IMR-90 (cell line): ENCODE measurements around the gene NCAM1. TPM values are rescaled to one million over a fixed set of nuclear protein-coding genes. Genes with fewer than 3 reads are reported as not detected.

Experiments used
- ATAC-seq: fragments of 200-7000 bp; cut with Tn5 transposase; 2 replicates; pipeline ENCODE4 v1.9.1; 2020; ENCODE audit warnings: low read depth, mild to moderate bottlenecking, moderate library complexity
- BruUV-seq: library from RNA; stranded (reverse); fragments of 400-500 nt; replicated peaks from 2 replicates; lab custom pipeline; 2021; lab: Mats Ljungman, UMichigan
- CTCF ChIA-PET: fragments of 300-600 bp; formaldehyde crosslinking; extraction: SDS; loops from one replicate; lab custom pipeline; 2021; ENCODE audit warnings: antibody characterized with exemption; lab: Yijun Ruan, JAX
- POLR2A ChIA-PET: fragments of 300-600 bp; sonication (Branson Sonifier 250); formaldehyde crosslinking; loops from one replicate; lab custom pipeline; 2022; ENCODE audit warnings: antibody characterized with exemption; ENCODE audit not compliant: unreplicated experiment; lab: Charles Lee
- DNase-seq: peaks from one replicate; pipeline ENCODE4 v3.0.0; 2013
- H2AFZ ChIP-seq: replicated peaks from 2 replicates; pipeline ENCODE3; 2013; ENCODE audit warnings: low read length, mild to moderate bottlenecking; ENCODE audit not compliant: poor library complexity
- H2AK5ac ChIP-seq: 2 replicates; pipeline ENCODE4 v1.6.1; 2013; ENCODE audit warnings: low read depth, low read length, inconsistent platforms
- H2AK9ac ChIP-seq: replicated peaks from 2 replicates; pipeline ENCODE3; 2013; ENCODE audit warnings: mild to moderate bottlenecking, low read depth, low read length, moderate library complexity; ENCODE audit not compliant: poor library complexity
- H2BK120ac ChIP-seq: 2 replicates; pipeline ENCODE4 v1.6.1; 2013; ENCODE audit warnings: low read depth, low read length, inconsistent platforms
- H2BK15ac ChIP-seq: 3 replicates; pipeline ENCODE4 v1.6.1; 2013; ENCODE audit warnings: low read depth, low read length, inconsistent platforms
- H2BK20ac ChIP-seq: 2 replicates; pipeline ENCODE4 v1.6.1; 2013; ENCODE audit warnings: low read depth, mild to moderate bottlenecking, inconsistent platforms, low read length, moderate library complexity
- H2BK5ac ChIP-seq: 2 replicates; pipeline ENCODE4 v1.6.1; 2013; ENCODE audit warnings: mild to moderate bottlenecking, low read depth, low read length, inconsistent platforms; ENCODE audit not compliant: poor library complexity, severe bottlenecking
- H3K14ac ChIP-seq: replicated peaks from 2 replicates; pipeline ENCODE4 v1.6.1; 2013; ENCODE audit warnings: low read depth, low read length, inconsistent platforms
- H3K18ac ChIP-seq: 2 replicates; pipeline ENCODE4 v1.6.1; 2013; ENCODE audit warnings: low read depth, low read length, control low read depth
- H3K23ac ChIP-seq: 2 replicates; pipeline ENCODE4 v1.6.1; 2013; ENCODE audit warnings: low read depth, low read length, inconsistent platforms
- H3K27ac ChIP-seq: 2 replicates; pipeline ENCODE4 v1.5.1; 2013; ENCODE audit warnings: mild to moderate bottlenecking, control low read depth, low read length; ENCODE audit not compliant: insufficient read depth
- H3K27me3 ChIP-seq: 2 replicates; pipeline ENCODE4 v1.6.1; 2013; ENCODE audit warnings: low read length; ENCODE audit not compliant: control insufficient read depth, insufficient read depth
- H3K36me3 ChIP-seq: 2 replicates; pipeline ENCODE4 v1.6.1; 2013; ENCODE audit warnings: low read length, mixed read lengths; ENCODE audit not compliant: control insufficient read depth, insufficient read depth
- H3K4ac ChIP-seq: 2 replicates; pipeline ENCODE4 v1.6.1; 2013; ENCODE audit warnings: low read depth, low read length, inconsistent platforms
- H3K4me1 ChIP-seq: 2 replicates; pipeline ENCODE4 v1.6.1; 2013; ENCODE audit warnings: low read length, mixed read lengths; ENCODE audit not compliant: control insufficient read depth, insufficient read depth
- H3K4me2 ChIP-seq: 2 replicates; pipeline ENCODE4 v1.6.1; 2013; ENCODE audit warnings: low read depth, mild to moderate bottlenecking, control low read depth, low read length, moderate library complexity
- H3K4me3 ChIP-seq: 2 replicates; pipeline ENCODE4 v1.5.1; 2013; ENCODE audit warnings: low read depth, mild to moderate bottlenecking, control low read depth, low read length, moderate library complexity; ENCODE audit not compliant: insufficient read depth
- H3K56ac ChIP-seq: 2 replicates; pipeline ENCODE4 v1.6.1; 2013; ENCODE audit warnings: low read length, inconsistent platforms; ENCODE audit not compliant: insufficient read depth; ENCODE audit errors: extremely low read depth
- H3K79me1 ChIP-seq, 2 experiments: 2 replicates each; pipeline ENCODE4 v1.6.1; 2013; ENCODE audit warnings: low read length in 2 of 2, inconsistent platforms in 1 of 2, low read depth in 1 of 2
- H3K9ac ChIP-seq: 2 replicates; pipeline ENCODE4 v1.6.1; 2013; ENCODE audit warnings: low read depth, low read length, control low read depth
- H3K9me1 ChIP-seq: 2 replicates; pipeline ENCODE4 v1.6.1; 2013; ENCODE audit warnings: low read length, inconsistent platforms; ENCODE audit not compliant: insufficient read depth
- H3K9me3 ChIP-seq: 2 replicates; pipeline ENCODE4 v1.6.1; 2013; ENCODE audit warnings: low read length; ENCODE audit not compliant: control insufficient read depth, insufficient read depth
- H4K20me1 ChIP-seq: 2 replicates; pipeline ENCODE4 v1.6.1; 2013; ENCODE audit warnings: low read length, inconsistent platforms; ENCODE audit not compliant: insufficient read depth
- H4K5ac ChIP-seq: 2 replicates; pipeline ENCODE4 v1.6.1; 2013; ENCODE audit warnings: mild to moderate bottlenecking, low read depth, low read length, control low read depth
- H4K8ac ChIP-seq, 2 experiments: 2 replicates each; pipeline ENCODE4 v1.6.1; 2013; ENCODE audit warnings: low read depth in 2 of 2, low read length in 2 of 2, control low read depth in 1 of 2, inconsistent platforms in 1 of 2
- H4K91ac ChIP-seq: 2 replicates; pipeline ENCODE4 v1.6.1; 2013; ENCODE audit warnings: low read depth, low read length, inconsistent platforms; ENCODE audit not compliant: insufficient read depth
- BHLHE40 ChIP-seq: fragments of 150-350 bp; IDR thresholded peaks from 2 replicates; pipeline ENCODE4 v1.6.1; 2016; ENCODE audit warnings: mild to moderate bottlenecking, low read depth, low read length
- CEBPB ChIP-seq: IDR thresholded peaks from 2 replicates; pipeline ENCODE4 v1.6.1; 2012; ENCODE audit warnings: low read depth, low read length, improper control_type of control experiment
- CHD1 ChIP-seq: IDR thresholded peaks from 2 replicates; pipeline ENCODE4 v1.6.1; 2012; ENCODE audit warnings: low read depth, low read length, improper control_type of control experiment
- FOS ChIP-seq: fragments of 150-350 bp; IDR thresholded peaks from 2 replicates; pipeline ENCODE4 v1.6.1; 2016; ENCODE audit warnings: low read depth, low read length
- MAFK ChIP-seq: IDR thresholded peaks from 2 replicates; pipeline ENCODE4 v1.6.1; 2012; ENCODE audit warnings: low read depth, low read length, improper control_type of control experiment
- MXI1 ChIP-seq: IDR thresholded peaks from 2 replicates; pipeline ENCODE4 v1.6.1; 2012; ENCODE audit warnings: low read depth, mild to moderate bottlenecking, low read length, moderate library complexity, borderline replicate concordance
- NFE2L2 ChIP-seq: fragments of 150-350 bp; IDR thresholded peaks from 2 replicates; pipeline ENCODE4 v1.6.1; 2016; ENCODE audit warnings: low read depth, mild to moderate bottlenecking, low read length
- POLR2A ChIP-seq: IDR thresholded peaks from 2 replicates; pipeline ENCODE4 v1.6.1; 2012; ENCODE audit warnings: mild to moderate bottlenecking, low read depth, low read length
- RAD21 ChIP-seq: IDR thresholded peaks from 2 replicates; pipeline ENCODE4 v1.6.1; 2012; ENCODE audit warnings: low read length, improper control_type of control experiment
- RCOR1 ChIP-seq: IDR thresholded peaks from 2 replicates; pipeline ENCODE4 v1.6.1; 2012; ENCODE audit warnings: mild to moderate bottlenecking, low read length, improper control_type of control experiment; ENCODE audit not compliant: insufficient replicate concordance
- RFX5 ChIP-seq: IDR thresholded peaks from 2 replicates; pipeline ENCODE4 v1.8.0; 2012; ENCODE audit warnings: low read depth, mild to moderate bottlenecking, low read length, moderate library complexity
- SMC3 ChIP-seq: fragments of 150-350 bp; IDR thresholded peaks from 2 replicates; pipeline ENCODE4 v1.6.1; 2016; ENCODE audit warnings: low read depth, mild to moderate bottlenecking, antibody characterized with exemption, low read length, moderate library complexity
- WGBS, 2 experiments: methylation state at CpG; one replicate each; pipeline versions ENCODE4 v1.1.5 to v1.1.7; 2013; ENCODE audit warnings: missing lambda C conversion rate in 2 of 2; ENCODE audit not compliant: insufficient read length in 1 of 2; ENCODE audit errors: extremely low coverage in 2 of 2; 5-methylcytosine and 5-hydroxymethylcytosine counted together
- dilution Hi-C: fragments of 300-500 bp; cut with HindIII; formaldehyde crosslinking; loops from one replicate; pipeline ENCODE4 v1.14.3; 2018; ENCODE audit warnings: low sequenced_read_pairs; ENCODE audit not compliant: unreplicated experiment
- in situ Hi-C: fragments of 300-500 bp; cut with MboI; formaldehyde crosslinking; loops from 3 replicates; pipeline ENCODE4 v1.14.3; 2019; ENCODE audit warnings: low sequenced_read_pairs, inconsistent platforms, mixed read lengths
- intact Hi-C: fragments of 100-400 bp; cut with micrococcal nuclease; formaldehyde crosslinking; loops from 2 replicates; pipeline ENCODE4 v1.10.0; 2022
- polyA plus RNA-seq, 3 experiments: library from polyadenylated mRNA; depleted of rRNA; stranded (reverse); fragments of >200 nt; gene quantifications; 2 replicates each; pipeline ENCODE4 v1.2.3, GENCODE V29; 2012; ENCODE audit warnings: low replicate concordance in 1 of 3
- total RNA-seq: library from RNA; depleted of rRNA; stranded (reverse); fragments of >200 nt; gene quantifications from 2 replicates; pipeline ENCODE4 v1.2.3, GENCODE V29; 2012
- TF ChIP-seq, protein P1 (sequence below): fragments of 150-350 bp; IDR thresholded peaks from 2 replicates; pipeline ENCODE4 v1.6.1; 2016; ENCODE audit warnings: low read depth, mild to moderate bottlenecking, low read length, moderate library complexity, borderline replicate concordance
- TF ChIP-seq, protein P2 (sequence below): conservative IDR thresholded peaks from 2 replicates; pipeline ENCODE4 v1.5.1; 2012; ENCODE audit warnings: mild to moderate bottlenecking, low read depth, low read length, improper control_type of control experiment

NCAM1 gene
- total and polyA plus RNA-seq, 2 of the 4 experiments (the other 2 are of a cell fraction) = 0.09 to 0.18 TPM

DNA sequence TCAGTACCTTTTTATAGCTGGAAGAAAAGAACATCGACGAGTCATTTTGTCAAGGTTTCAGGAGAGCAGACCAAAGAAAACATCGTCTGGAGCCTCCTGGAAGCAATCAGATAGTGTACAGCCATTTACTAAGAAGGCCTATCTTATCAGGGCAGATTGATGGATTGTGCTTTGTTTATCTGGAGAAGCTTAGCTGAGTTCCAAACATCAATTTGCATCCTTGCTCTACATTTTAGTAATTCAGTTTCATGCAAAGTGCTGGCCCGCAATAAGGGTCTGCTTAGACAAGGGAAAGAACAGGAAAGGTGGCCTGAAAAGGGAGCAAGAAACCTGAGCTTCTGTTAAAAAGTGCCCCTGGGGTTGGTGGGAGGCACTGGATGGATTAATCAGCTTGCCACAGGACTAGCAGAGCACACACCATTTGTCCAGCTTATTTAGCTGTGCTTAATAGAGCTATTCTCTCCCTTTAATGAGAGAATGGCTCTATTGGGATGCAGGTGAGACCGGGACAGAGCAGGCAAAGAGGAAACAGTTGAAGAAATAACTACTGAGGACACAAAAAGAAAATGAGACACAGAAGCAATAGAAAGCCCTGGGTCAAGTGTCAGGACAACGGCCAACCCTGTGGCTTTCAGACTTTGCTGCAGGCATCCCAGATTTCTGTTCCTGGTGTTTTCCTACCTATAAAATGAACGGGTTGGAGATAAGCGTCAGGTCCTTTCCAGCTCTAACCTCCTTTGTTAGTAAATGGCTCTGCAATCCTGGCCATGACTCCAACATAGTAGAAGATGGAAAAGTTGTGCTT lies 231.1 kb downstream of the NCAM1 start:
- Histone ChIP-seq H3K79me1 (no peaks in the 10 kb centered on the region), H3K4me3 (no peak overlapping the region), H3K4me2 (no peak overlapping the region), H3K56ac (no peak overlapping the region), H3K9me1 (no peaks in the 10 kb centered on the region), H2BK15ac (no peak overlapping the region), H2AK9ac (no peak overlapping the region), H2AFZ (no peak overlapping the region), H3K18ac (no peak overlapping the region), H3K14ac (no peak overlapping the region), H4K5ac (no peak overlapping the region), H3K36me3 (no peaks in the 10 kb centered on the region), H3K23ac (no peak overlapping the region), H4K91ac (no peak overlapping the region), H2AK5ac (no peak overlapping the region), H3K9me3 (no peaks in the 10 kb centered on the region), H3K4ac (no peak overlapping the region), H3K4me1 (no peaks in the 10 kb centered on the region), H3K9ac (no peak overlapping the region), H2BK20ac (no peak overlapping the region), H3K27ac (no peak overlapping the region), H3K27me3 (no peaks in the 10 kb centered on the region), H2BK120ac (no peak overlapping the region), H4K20me1 (no peaks in the 10 kb centered on the region), H4K8ac (no peak overlapping the region), H2BK5ac (no peak overlapping the region)
- CTCF ChIA-PET = no interaction called here
- no TSS peak for BruUV-seq
- ATAC-seq (no peak), DNase-seq (no peak)
- 18% methylated on average over 4 of the region's 8 CpGs; no CpG with 5 or more reads in 1 of the 2 experiments for WGBS, 2 experiments
- dilution Hi-C loops = no loop called here
- no peak for TF ChIP-seq RAD21
- TF ChIP-seq CEBPB = no peak
- TF ChIP-seq CHD1 = no peak
- TF ChIP-seq SMC3 = no peak
- TF ChIP-seq RCOR1 = no peak
- no peak for TF ChIP-seq POLR2A
- TF ChIP-seq BHLHE40 = no peak
- no peak for TF ChIP-seq RFX5
- TF ChIP-seq FOS = no peak
- no peak for TF ChIP-seq MXI1
- TF ChIP-seq, protein P1, sequence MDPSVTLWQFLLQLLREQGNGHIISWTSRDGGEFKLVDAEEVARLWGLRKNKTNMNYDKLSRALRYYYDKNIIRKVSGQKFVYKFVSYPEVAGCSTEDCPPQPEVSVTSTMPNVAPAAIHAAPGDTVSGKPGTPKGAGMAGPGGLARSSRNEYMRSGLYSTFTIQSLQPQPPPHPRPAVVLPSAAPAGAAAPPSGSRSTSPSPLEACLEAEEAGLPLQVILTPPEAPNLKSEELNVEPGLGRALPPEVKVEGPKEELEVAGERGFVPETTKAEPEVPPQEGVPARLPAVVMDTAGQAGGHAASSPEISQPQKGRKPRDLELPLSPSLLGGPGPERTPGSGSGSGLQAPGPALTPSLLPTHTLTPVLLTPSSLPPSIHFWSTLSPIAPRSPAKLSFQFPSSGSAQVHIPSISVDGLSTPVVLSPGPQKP = no peak
- TF ChIP-seq, protein P2, sequence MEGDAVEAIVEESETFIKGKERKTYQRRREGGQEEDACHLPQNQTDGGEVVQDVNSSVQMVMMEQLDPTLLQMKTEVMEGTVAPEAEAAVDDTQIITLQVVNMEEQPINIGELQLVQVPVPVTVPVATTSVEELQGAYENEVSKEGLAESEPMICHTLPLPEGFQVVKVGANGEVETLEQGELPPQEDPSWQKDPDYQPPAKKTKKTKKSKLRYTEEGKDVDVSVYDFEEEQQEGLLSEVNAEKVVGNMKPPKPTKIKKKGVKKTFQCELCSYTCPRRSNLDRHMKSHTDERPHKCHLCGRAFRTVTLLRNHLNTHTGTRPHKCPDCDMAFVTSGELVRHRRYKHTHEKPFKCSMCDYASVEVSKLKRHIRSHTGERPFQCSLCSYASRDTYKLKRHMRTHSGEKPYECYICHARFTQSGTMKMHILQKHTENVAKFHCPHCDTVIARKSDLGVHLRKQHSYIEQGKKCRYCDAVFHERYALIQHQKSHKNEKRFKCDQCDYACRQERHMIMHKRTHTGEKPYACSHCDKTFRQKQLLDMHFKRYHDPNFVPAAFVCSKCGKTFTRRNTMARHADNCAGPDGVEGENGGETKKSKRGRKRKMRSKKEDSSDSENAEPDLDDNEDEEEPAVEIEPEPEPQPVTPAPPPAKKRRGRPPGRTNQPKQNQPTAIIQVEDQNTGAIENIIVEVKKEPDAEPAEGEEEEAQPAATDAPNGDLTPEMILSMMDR = no peak
- TF ChIP-seq NFE2L2 = no peak
- no peak for TF ChIP-seq MAFK
- in situ Hi-C loops = no loop called here
- intact Hi-C loops = no loop called here
- POLR2A ChIA-PET = no interaction called here
